Liver (tissue), 3 donors: Measurements from ENCODE around the gene C19orf25.

Source experiments
- TF ChIP-seq, protein P1 (sequence below): fragments of 150-350 bp; IDR thresholded peaks from 2 replicates; pipeline ENCODE4 v1.5.1; 2017; ENCODE audit warnings: improper control_type of control experiment, low read depth, low read length; ENCODE audit not compliant: missing input control
- TF ChIP-seq, protein P2 (sequence below): IDR thresholded peaks from 2 replicates; pipeline ENCODE4 v1.6.1; 2016; ENCODE audit warnings: antibody characterized with exemption
- donor health status: healthy.
- donor health status: healthy.

DNA sequence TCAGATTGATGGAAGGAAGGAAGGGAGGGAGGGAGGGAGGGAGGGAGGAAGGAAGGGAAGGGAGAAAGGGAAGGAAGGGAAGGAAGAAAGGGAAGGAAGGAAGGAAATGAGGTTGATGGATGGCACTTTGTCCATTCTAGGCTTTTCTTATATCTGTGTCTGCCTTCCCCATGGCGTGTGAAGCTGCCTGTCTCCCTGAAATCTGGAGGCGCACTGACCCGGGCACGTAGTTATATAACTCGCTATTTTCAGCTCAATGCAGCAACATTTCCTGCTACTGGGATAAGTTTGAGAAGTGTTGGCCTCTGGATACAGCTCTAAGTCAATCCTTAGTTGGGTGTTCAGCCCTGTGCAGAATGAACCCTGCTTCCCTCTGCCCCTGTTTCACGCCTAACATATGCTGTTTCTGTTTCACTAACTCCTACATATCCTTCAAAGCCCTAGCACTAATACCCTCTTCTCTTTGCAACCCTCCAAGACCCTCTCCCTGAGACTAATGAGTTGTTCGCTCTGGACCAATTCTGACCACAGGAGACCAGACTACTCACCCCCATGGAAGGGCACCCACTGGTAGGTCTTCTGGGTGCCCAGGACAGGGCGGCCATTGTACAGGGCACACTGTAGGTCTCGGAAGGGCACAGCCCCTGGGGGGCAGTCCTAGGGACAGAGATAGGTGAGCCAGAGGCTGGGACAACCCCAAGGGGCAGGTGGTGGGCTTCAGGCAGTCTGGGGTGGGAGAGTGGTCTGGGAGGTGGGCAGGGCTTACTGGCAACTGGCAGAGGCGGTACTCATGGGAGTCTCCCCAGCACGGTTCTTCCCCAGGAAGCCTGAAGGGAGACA lies 30.8 kb upstream of the C19orf25 start:
- TF ChIP-seq, protein P1, sequence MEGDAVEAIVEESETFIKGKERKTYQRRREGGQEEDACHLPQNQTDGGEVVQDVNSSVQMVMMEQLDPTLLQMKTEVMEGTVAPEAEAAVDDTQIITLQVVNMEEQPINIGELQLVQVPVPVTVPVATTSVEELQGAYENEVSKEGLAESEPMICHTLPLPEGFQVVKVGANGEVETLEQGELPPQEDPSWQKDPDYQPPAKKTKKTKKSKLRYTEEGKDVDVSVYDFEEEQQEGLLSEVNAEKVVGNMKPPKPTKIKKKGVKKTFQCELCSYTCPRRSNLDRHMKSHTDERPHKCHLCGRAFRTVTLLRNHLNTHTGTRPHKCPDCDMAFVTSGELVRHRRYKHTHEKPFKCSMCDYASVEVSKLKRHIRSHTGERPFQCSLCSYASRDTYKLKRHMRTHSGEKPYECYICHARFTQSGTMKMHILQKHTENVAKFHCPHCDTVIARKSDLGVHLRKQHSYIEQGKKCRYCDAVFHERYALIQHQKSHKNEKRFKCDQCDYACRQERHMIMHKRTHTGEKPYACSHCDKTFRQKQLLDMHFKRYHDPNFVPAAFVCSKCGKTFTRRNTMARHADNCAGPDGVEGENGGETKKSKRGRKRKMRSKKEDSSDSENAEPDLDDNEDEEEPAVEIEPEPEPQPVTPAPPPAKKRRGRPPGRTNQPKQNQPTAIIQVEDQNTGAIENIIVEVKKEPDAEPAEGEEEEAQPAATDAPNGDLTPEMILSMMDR, result no peak
- TF ChIP-seq, protein P2, sequence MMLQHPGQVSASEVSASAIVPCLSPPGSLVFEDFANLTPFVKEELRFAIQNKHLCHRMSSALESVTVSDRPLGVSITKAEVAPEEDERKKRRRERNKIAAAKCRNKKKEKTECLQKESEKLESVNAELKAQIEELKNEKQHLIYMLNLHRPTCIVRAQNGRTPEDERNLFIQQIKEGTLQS, result no peak
